NCI-H345 treated with DMSO at 0.1 percent for 48 hours (cell line): ENCODE data around the gene SNAI3.
"Not testable (repeated sequence)": the region's sequence is repeated elsewhere in the genome, so short reads cannot be mapped to it uniquely, and the experiment has no call there.

ENCODE experiments used
- DNase-seq: peaks from one replicate; lab custom pipeline; 2025; ENCODE audit not compliant: unreplicated experiment; lab: John Stamatoyannopoulos, UW

The SNAI3 gene

DNA sequence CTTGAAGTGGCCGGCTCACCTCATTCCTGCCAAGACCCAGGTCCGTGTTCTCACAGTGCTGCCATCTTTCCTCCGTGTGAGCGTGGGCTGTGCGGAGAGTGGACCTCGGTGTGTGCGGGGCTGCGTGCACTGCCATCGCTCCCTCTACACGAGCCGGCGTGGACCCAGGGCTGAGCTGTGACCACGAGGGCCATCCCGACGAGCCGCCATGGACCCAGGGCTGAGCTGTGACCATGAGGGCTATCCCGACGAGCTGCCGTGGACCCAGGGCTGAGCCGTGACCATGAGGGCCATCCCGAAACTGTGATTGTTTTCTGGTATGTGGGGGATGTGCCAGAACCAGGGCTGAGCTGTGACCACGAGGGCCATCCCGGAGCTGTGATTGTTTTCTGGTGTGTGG is 14.5 kb downstream of the SNAI3 start:
- DNase-seq, result no peak

DNA sequence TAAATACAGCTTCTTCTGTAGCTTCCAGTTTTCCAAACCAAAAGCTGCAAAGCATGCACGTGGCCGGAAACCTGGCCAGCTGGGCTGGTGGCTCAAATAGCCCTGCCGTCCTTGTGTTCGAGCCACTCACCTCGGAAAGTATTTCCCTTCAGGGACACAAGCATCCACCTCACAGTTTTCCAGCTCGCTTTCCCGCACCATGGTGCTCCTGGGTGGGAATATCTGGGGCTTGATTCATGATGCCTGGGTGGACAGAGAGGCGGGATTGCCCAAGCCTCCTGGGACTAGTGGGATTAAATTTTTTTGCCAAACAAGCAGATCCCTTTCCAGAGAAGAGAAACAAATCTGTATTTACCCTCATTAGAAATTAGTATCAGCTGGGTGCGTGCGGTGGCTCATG is 16.3 kb downstream of the SNAI3 start:
- no peak for DNase-seq

DNA sequence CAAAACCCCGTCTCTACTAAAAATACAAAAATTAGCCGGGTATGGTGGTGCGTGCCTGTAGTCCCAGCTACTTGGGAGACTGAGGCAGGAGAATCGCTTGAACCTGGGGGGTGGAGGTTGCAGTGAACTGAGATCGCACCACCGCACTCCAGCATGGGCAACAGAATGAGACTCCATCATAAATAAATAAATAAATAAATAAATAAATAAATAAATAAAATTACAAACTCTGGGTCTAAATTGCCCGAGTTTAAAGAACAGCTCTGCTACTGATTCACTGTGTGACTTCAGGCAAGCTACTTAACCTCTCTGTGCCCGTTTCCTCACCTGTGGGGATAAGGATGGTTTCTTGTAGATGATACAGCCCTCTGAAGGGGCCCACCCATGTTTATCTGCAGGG is 16.8 kb downstream of the SNAI3 start:
- DNase-seq, result not testable (repeated sequence)

DNA sequence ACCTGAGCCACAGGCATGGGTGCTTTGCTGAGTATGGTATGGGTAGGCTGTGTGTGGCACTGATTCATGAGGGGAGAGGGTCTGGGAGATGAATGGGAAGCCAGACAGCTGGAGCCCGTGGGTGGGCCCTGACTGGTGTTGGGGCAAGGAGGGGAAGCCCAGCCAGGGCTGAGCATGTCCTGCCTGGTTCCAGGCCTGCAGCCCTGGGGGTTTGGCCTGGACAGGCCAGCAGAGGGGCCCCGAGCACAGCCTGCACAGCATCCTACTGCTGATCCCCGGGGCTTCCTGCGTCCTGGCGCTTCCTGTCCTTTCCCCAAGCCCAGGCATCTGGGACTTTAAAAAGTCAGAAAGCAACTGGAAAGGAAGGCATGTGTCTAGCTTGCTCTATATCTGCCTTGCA is 18.8 kb downstream of the SNAI3 start:
- DNase-seq, result no peak

DNA sequence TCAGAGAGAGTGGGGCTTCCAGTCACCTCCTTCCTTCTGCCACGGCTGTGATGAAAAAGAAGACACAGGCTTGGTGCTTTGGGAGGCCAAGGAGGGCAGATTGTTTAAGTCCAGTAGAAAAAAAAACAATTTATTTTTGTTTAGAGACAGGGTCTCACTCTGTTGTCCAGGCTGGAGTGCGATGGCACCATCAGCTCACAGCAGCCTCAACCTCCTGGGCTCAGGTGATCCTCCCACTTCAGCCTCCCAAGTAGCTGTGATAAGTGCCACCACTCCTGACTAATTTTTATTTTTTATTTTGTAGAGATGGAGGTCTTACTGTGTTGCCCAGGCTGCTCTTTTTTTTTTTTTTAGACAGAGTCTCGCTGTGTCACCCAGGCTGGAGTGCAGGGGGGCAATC is 20.7 kb downstream of the SNAI3 start:
- DNase-seq, result no peak

DNA sequence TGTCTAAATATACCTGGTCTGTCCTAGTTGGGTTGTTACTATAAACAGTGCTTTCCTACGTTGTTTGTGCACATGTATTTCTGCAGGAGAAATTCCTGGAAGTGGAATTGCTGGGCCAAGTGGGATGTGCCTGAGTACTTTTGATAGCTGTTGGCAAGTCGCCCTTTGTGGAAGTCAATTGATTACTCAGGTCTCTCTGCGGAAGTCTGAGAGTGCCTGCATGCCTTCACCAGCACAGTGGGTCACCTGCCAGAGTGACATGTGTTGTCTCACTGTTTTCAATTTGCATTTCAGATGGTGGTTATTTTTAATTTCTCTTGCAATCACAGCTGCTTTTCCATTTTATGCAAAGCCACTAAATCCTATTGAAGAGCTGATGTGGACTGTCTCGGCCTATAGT is 21.2 kb downstream of the SNAI3 start:
- DNase-seq, result no peak

DNA sequence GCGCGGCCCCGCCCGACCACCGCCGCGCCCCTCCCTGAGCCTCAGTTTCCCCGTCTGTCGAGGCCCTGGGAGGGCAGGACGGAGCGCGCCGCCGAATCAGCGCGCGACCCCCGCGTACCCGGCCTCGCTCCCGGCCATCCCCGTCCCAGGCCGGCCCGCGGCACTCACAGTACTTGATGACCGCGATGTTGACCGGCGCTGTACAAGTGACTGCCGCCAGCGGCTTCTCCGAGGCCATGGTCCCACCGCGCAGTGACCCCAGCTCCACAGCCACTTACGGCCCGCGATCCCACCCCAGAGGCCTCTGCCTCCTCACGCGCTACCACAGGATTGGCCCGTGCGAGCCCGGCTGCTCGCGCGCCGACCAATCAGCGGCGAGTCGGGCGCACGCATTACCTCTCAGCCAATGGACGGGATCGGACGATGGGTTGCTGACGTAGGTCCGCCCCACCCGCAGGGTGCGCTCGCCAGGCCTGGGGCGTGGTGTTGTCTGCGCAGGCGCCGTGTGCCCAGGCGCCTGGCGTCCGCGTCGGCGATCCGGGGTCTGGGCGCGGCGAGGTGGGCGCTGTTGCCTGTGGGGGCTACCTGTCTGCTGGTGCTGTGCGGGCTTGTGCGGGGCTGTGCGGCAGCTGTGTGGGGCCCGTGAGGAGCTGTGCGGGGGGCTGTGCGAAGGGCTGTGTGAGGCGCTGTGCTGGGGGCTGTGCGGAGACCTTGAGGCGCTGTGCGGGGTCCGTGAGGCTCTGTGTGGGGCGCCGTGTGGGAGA is 23.3 kb downstream of the SNAI3 start, which contains the start of gene MVD:
MVD (minus strand) TSS at position 249 of the 764 bp plus-strand sequence; CDS start at position 238, 11 bp downstream.
- DNase-seq, result peak; percentile 69

DNA sequence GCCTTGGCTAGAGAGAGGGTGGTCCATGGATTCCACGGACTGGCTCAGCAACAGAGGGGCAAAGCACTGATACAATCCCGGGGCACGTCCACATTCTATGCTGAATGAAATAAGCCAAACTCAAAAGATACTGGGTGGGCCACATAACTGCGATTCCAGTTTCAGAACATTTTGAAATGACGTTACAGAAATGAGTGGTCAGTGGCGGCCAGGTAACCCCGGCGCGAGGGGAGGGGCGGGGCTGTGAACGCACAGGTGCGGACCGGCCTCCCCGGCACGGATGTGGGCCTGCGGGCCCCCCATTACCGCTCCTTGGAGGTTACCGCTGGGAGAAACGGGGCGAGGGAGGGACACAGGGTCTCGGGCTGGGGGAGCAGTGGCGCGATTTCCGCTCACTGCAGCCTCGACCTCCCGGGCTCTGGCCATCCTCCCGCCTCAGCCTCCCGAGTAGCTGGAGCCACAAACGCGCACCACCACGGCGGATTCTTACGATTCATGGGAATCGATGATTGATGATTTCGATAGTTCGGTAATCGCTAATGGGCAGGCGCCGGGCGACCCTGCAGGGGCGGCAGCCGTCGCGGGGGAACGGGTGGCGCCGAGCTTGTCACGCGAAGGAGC is 24.0 kb downstream of the SNAI3 start:
- no peak for DNase-seq

DNA sequence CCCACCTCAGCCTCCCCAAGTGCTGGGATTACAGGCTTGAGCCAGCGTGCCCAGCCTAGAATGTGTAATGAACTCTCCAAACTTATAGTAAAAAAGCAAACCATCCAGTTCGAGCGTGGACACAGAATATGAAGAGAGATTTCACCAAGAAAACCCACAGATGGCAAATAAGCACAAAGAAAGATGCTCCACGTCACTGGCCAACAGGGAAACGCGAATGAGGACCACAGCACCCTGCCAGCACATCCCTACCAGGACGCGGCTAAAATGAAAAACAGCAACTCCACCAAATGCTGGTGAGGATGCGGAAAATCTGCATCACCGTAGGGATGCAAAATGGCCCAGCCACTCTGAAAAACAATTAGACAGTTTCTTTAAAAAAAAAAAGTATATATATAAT is 24.8 kb downstream of the SNAI3 start:
- no peak for DNase-seq

DNA sequence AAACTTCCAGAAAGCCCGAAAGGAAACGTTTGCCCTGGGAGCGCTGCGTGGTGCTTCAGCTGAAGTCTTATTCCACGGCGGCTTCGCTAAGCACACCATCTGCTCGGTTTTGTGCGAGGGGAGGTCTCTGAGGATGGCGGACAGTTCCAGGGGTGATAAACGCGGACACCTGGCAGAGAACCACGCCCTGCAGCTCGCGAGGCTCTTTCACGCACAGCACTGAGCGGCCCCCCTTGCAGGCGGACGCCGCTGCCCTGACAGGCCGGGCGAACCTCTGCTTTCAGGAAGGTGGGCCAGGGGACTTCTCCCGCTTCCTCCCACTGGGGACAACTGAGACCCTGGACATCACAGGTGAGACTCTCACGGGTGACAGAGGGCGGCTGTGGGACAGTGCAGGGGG is 27.1 kb downstream of the SNAI3 start:
- DNase-seq, result no peak

DNA sequence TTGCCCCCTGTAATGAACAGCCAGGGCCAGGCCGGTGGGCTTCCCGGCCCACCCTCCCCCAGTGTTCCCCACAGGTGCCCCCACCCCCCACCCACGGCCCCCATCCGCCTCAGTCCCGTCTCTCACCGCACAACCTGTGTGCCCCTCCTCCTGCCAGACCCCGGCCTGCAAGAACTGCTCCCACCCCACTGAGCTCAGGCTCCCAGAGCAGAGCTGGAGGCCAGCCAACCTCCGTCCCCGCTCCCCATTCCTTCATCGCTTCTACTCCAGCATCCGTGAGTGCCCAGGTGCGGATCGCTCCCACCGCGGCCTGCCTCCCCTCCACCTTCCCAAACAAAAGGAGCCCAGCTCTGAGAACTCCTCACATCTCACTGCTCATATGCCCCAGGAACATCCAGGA is 27.6 kb downstream of the SNAI3 start:
- no peak for DNase-seq

DNA sequence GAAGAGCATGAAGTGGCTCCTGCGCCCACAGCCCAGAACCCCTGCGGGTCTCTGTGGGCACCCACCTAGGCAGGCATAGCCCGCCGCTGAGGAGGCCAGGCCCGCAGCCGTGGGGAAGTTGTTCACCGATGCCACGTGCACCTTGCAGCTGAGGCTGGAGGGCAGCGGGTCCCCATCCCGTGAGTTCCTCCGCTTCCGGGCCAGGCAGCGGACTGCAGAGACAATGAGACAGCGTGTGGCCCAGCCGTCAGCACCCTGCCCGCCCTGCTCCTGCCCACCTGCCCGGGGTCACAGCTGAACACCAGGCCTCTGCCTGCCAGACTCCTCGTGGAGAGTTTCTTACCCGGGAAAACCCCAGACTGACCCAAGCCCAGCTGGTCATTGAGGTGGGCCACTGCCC is 28.9 kb downstream of the SNAI3 start:
- no peak for DNase-seq

DNA sequence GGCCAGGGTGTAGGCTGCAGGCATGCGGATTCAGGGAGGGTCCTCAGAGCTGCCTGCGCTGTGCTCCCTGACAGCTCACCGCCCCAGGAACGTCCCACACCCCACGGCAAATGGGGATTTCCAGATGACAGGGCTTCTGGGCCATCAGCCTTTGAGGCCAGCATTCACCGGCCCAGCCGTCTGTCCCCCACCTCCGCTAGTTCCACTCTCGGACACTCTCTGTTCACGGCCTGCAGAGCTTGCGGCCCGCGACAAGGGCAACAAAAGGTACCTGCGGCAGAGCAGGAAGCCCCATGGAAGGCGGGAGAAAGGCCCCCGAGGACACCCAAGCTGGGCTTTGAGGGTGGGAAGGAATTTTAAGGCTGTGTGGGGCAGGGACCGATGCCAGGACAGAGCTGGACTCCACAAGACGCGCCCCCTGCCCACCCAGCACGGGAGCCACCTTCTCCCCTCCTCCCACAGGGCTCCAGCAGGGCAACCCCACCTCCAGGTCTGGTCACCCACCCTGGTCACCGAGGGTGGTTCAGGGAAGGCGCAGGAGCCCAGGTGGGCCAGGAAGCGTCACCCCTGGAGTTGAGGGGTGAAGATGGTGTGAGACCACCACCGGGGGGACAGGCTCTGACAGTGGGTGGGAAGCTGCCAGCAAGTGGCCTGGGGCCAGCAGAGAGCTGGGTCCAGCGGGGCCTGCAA is 29.9 kb downstream of the SNAI3 start:
- DNase-seq, result no peak

DNA sequence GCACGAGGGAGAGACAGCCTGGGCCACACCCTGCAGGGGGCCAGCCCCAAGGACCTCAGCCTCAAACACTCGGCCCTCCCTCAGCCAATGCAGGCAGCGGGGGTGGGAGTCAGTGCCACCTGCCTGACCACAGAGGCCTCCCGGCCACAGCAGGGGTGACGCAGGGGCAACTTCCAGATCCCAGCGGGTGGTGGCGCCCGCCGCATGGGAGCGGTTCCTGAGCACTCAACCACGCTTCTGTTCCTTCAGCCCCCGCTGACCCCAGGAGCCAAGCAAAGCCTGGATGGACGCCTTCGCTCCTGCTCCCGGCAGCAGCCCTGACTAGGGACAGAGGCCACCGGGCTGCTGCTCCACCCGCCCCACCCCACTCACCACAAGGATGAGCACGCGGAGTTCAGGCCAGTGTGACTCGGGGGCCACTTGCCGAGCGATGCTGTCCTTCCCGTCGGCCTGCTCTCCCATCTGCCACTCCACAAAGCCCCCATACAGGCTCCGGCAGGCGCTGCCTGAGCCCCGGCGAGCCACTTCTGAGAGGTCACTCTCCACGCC is 30.5 kb downstream of the SNAI3 start:
- no peak for DNase-seq

DNA sequence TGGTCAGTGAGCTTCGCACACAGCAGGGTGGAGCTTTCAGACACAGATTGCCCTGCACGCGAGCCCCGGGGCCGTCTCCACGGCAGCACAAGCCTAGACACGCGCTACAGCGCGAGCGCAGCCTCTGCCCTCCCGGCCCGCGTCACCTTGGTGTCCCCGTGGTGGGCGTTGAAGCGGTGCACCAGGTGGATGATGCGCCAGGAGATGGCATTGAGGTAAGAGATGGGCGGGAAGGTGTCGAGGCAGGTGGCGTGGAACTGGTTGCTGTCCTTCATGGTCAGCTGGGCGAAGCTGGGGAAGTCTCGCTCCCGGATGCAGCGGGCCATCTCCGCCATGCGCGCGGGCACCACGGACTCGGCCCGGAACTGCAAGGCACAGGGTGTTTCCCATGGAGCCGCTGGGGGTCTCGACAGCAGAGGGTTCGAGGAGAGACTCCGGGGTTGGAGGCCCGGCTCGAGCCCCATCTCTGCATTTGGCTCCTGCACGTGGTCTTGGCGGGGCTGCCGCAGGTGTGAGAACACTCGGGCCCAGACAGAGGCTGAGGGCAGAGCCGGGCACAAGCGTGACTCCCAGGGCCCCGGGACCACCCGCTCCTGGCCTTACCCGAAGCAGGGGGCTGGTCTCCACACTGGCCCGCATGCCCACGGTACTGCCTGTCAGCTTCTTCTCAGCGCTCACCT is 31.1 kb downstream of the SNAI3 start:
- DNase-seq, result no peak

DNA sequence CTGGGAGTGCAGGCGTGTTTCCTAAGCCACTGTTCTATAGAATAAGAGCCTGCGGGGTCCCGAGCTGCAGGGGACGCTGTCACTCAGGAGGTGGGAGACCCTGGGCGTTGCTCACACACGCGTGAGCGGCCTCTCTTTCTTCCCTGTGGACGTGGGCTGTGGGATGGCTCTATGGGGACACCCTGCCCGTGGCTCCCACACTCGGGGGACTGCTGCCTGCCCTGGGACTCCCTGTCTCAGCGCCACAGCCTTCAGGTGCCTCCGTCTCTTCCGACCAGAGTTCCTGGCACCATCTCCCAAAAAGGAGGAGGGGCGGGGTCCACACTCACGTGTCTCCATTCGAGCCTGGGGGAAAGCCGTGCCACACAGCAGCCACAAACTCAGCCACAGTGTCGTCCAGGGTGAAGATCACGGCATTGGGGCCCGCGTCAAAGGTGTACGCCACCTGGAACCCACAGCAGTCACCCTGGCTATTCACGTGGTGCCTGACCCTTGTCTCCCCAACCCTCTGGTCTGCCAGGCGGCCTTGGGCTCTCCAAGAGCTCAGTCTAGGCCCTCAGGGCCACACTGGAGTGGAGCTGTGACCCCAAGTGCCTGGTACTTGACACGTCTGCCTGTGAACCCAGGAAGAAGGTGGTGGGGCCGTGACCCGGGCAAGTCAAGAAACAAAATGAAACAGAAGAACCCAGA is 31.8 kb downstream of the SNAI3 start:
- no peak for DNase-seq

DNA sequence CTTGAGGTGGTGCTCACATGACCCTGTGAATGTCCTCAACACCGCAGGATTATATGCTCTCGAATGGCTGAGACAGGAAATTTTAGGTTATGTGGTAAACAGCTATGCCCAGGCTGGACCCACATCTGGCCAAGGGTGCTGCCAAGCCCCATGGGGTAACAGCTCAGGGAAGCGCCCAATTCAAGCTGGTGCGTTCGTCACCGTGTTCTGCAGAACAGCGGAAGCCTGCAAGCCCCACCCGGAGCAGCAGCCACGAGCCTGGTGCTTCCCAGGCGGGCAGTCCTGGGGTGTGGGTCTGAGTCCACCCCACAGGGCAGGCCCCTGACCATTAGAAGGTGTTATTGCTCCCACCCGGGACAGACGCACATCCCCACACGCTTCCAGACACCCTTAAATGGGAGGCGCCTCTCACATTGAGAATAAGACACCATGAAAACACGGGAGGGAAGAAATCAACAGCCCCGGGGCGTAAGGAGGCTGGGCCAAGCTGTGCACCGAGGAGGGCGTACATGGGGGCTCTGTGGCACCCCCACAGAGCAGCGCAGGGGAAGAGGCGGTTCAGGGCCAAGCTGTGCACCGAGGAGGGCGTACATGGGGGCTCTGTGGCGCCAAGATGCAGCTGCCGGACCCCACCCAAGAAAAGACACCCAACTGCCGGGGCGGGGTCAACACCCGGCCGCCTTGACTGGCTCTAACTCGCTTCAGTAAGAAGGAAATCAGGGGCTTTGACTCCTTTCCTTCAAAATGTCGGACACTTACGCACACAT is 32.5 kb downstream of the SNAI3 start:
- DNase-seq, result no peak

DNA sequence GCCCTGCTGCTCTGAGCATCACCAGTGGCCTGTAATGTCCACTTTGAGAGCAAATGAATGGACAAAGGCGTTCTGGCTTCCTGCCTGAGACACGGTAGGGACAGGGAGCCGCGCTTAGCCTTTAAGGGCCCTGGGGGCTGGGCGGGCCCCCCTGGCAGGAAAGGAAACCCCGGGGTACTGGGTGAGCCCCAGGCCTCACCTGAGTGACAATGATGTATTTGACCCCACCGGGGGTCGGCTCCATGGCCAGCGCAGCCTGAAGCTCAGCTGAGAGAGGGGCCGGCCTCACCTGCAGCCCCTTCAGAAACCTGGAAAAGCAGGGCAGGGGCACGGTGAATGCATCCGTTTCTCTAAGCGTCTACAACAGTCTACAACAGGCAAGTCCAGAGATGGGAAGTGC is 33.2 kb downstream of the SNAI3 start:
- DNase-seq, result no peak

DNA sequence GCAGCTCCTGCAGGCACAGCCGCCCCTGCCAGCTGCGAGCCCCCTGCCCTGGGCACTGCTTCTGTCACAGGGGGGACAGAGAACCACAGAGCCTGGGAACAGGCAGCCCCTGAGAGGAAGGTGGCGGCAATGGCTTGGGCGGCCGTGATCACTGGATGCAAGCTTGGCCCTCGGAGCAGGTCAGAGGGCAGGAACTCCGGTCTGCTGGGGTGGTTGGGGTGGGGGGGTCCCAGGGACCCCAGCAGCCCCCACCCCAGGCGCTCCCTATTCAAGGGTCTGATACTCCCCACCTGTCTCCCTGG is 33.6 kb downstream of the SNAI3 start:
- no peak for DNase-seq
